MCF 10A (cell line): ENCODE results near the gene MKRN2. TPM values are rescaled to one million over a fixed set of nuclear protein-coding genes. Genes with fewer than 3 reads are reported as not detected.

Source experiments
- BruUV-seq: library from RNA; stranded (reverse); fragments of 400-500 nt; replicated peaks from 2 replicates; lab custom pipeline; 2021; lab: Mats Ljungman, UMichigan
- CTCF ChIA-PET: fragments of 300-600 bp; sonication (Branson Sonifier 250); formaldehyde crosslinking; extraction: SDS; loops from one replicate; lab custom pipeline; 2021; ENCODE audit warnings: antibody characterized with exemption, inconsistent platforms; lab: Yijun Ruan, JAX
- POLR2A ChIA-PET: fragments of 300-600, 350-650 bp; sonication (Branson Sonifier 250); formaldehyde crosslinking; extraction: SDS; loops from one replicate; lab custom pipeline; 2020; ENCODE audit warnings: antibody characterized with exemption, inconsistent platforms; lab: Yijun Ruan, JAX
- DNase-seq: peaks from one replicate; pipeline ENCODE4 v3.0.0-alpha.2; 2018; ENCODE audit not compliant: unreplicated experiment
- H3K27ac Mint-ChIP-seq: one replicate; pipeline ENCODE4 v1.8.0; 2022; ENCODE audit warnings: mild to moderate bottlenecking, low read depth, mixed read lengths; ENCODE audit not compliant: unreplicated experiment
- H3K27me3 Mint-ChIP-seq: one replicate; pipeline ENCODE4 v1.8.0; 2022; ENCODE audit warnings: mixed read lengths; ENCODE audit not compliant: insufficient read depth, unreplicated experiment
- H3K36me3 Mint-ChIP-seq: one replicate; pipeline ENCODE4 v1.8.0; 2022; ENCODE audit warnings: mild to moderate bottlenecking, moderate library complexity, mixed read lengths; ENCODE audit not compliant: insufficient read depth, unreplicated experiment
- H3K4me1 Mint-ChIP-seq: one replicate; pipeline ENCODE4 v1.8.0; 2022; ENCODE audit warnings: mixed read lengths; ENCODE audit not compliant: insufficient read depth, unreplicated experiment
- H3K4me3 Mint-ChIP-seq: one replicate; pipeline ENCODE4 v1.8.0; 2022; ENCODE audit warnings: mild to moderate bottlenecking, moderate library complexity, mixed read lengths; ENCODE audit not compliant: unreplicated experiment
- H3K9me3 Mint-ChIP-seq: one replicate; pipeline ENCODE4 v1.8.0; 2022; ENCODE audit warnings: mixed read lengths; ENCODE audit not compliant: unreplicated experiment
- intact Hi-C: fragments of 100-400 bp; cut with micrococcal nuclease; formaldehyde crosslinking; loops from 2 replicates; pipeline ENCODE4 v1.14.1; 2022
- total RNA-seq: library from RNA; stranded (reverse); gene quantifications from 2 replicates; pipeline ENCODE4 v1.2.3, GENCODE V29; 2022
- TF ChIP-seq, protein P1 (sequence below): fragments of 200-600 bp; IDR thresholded peaks from one replicate; pipeline ENCODE4 v1.8.0; 2022; ENCODE audit warnings: antibody characterized with exemption, mild to moderate bottlenecking; ENCODE audit not compliant: unreplicated experiment

Gene MKRN2
- total RNA-seq, 1 experiment from 2014 or later: 25.6 TPM

DNA sequence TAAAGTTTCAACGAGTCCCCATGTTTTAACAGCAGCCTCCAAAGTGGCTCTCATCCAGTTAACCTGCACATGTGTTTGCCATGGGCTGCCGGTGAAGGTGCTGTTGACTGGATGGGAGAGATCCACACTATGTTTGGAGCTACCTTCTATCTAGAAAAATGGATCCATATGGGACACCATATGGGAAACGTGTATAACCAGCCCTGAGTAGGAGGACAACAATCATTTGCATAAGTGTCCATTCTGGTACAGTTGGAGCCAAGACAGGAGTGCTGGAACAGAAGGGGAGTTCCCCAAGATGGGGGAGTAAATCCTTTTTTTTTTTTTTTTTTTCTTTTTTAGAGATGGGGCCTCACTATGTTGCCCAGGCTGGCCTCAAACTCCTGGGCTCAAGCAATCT, 36.6 kb downstream of the MKRN2 start:
- intact Hi-C loops: no loop called here
- H3K4me3 Mint-ChIP-seq: no peak overlapping the region
- no peak overlapping the region for H3K27ac Mint-ChIP-seq
- no peaks in the 10 kb centered on the region for H3K27me3 Mint-ChIP-seq
- no peaks in the 10 kb centered on the region for H3K4me1 Mint-ChIP-seq
- TF ChIP-seq, protein P1, sequence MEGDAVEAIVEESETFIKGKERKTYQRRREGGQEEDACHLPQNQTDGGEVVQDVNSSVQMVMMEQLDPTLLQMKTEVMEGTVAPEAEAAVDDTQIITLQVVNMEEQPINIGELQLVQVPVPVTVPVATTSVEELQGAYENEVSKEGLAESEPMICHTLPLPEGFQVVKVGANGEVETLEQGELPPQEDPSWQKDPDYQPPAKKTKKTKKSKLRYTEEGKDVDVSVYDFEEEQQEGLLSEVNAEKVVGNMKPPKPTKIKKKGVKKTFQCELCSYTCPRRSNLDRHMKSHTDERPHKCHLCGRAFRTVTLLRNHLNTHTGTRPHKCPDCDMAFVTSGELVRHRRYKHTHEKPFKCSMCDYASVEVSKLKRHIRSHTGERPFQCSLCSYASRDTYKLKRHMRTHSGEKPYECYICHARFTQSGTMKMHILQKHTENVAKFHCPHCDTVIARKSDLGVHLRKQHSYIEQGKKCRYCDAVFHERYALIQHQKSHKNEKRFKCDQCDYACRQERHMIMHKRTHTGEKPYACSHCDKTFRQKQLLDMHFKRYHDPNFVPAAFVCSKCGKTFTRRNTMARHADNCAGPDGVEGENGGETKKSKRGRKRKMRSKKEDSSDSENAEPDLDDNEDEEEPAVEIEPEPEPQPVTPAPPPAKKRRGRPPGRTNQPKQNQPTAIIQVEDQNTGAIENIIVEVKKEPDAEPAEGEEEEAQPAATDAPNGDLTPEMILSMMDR: no peak
- H3K36me3 Mint-ChIP-seq: peaks cover 99% of the 10 kb centered on the region
- BruUV-seq: no TSS peak
- no peak for DNase-seq
- H3K9me3 Mint-ChIP-seq: no peaks in the 10 kb centered on the region
- CTCF ChIA-PET: interaction anchor here (1.5 kb wide), 1 partner anchor 13 kb away, joined by 3 read pairs; no protein-coding TSS in a partner anchor
- POLR2A ChIA-PET: interaction anchor here (0.6 kb wide), 1 partner anchor 85 kb away, joined by 5 read pairs; no protein-coding TSS in a partner anchor

GRCh38 chr3:12598890-12599289, 42.0 kb downstream of the MKRN2 start:
- H3K4me3 Mint-ChIP-seq: no peak overlapping the region
- no peak for DNase-seq
- POLR2A ChIA-PET: interaction anchor here (0.5 to 1.0 kb wide), 3 partner anchors 22 to 234 kb away, joined by 3 read pairs; partner anchors contain the start of gene RAF1
- intact Hi-C loops: no loop called here
- TF ChIP-seq, protein P1: no peak
- peaks cover 92% of the 10 kb centered on the region for H3K36me3 Mint-ChIP-seq
- H3K27ac Mint-ChIP-seq: no peak overlapping the region
- BruUV-seq: no TSS peak
- no peaks in the 10 kb centered on the region for H3K4me1 Mint-ChIP-seq
- H3K27me3 Mint-ChIP-seq: no peaks in the 10 kb centered on the region
- CTCF ChIA-PET: interaction anchor here (0.7 to 1.9 kb wide), 4 partner anchors 15 to 248 kb away, joined by 3 to 4 read pairs (median 4); no protein-coding TSS in a partner anchor
- no peaks in the 10 kb centered on the region for H3K9me3 Mint-ChIP-seq

DNA sequence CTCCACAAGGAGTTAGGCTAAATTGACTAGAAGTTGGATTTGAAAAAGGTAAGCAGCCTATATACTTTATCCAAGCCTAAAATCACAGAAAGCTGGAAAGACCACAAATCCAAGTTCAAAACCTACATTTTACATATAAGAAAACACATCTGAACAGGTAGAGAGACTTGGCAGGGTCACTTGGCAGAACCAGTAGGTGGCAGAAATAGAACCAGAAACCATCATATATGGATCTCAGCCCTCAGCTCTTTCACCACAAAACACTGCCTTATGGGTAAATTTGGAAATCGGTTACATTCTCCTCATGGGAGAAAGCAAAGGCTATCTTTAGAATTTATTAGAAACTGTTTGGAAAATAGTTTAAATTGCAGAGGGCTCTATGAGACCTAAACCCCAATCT, 44.2 kb downstream of the MKRN2 start:
- no peaks in the 10 kb centered on the region for H3K9me3 Mint-ChIP-seq
- no peaks in the 10 kb centered on the region for H3K4me1 Mint-ChIP-seq
- intact Hi-C loops: loop anchor here (5.0 kb wide), 1 partner anchor 106 kb away; no protein-coding TSS in a partner anchor
- no peak for DNase-seq
- H3K36me3 Mint-ChIP-seq: peaks cover 86% of the 10 kb centered on the region
- H3K4me3 Mint-ChIP-seq: no peak overlapping the region
- TF ChIP-seq, protein P1: no peak
- BruUV-seq: no TSS peak
- no peaks in the 10 kb centered on the region for H3K27me3 Mint-ChIP-seq
- POLR2A ChIA-PET: interaction anchor here (0.6 to 2.0 kb wide), 7 partner anchors 11 to 240 kb away, joined by 3 to 6 read pairs (median 3); partner anchors contain the start of genes RAF1 and RPL32
- CTCF ChIA-PET: interaction anchor here (0.6 to 1.5 kb wide), 6 partner anchors 12 to 120 kb away, joined by 3 to 8 read pairs (median 3); no protein-coding TSS in a partner anchor
- H3K27ac Mint-ChIP-seq: no peak overlapping the region

DNA sequence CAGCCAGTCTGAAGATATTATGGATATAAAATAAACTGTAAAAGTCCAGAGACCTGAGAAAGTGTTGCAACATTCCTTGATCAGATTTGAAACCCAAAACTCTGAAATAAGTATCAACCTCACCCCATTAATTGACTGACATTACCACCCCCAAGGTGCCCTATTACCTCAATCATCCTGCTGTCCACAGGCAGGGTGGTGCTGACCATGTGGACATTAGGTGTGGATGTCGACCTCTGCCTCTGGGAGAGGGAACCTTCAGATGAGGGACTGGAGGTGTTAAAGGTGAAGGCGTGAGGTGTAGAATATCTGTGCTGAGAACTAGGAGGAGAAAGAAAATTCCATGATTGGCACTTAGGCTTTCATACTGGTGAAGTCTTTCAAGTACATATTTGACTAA, 47.1 kb downstream of the MKRN2 start:
- Mint-ChIP-seq H3K36me3 (peaks cover 81% of the 10 kb centered on the region), H3K4me1 (no peaks in the 10 kb centered on the region), H3K9me3 (no peaks in the 10 kb centered on the region)

More for the DNA sequence above, 47.1 kb downstream of the MKRN2 start:
- BruUV-seq: no TSS peak
- H3K4me3 Mint-ChIP-seq: no peak overlapping the region
- TF ChIP-seq, protein P1: no peak
- intact Hi-C loops: loop anchor here (5.0 kb wide), 1 partner anchor 103 kb away; no protein-coding TSS in a partner anchor
- ChIA-PET CTCF (no interaction called here), POLR2A (no interaction called here)
- no peak for DNase-seq
- H3K27me3 Mint-ChIP-seq: no peaks in the 10 kb centered on the region
- H3K27ac Mint-ChIP-seq: no peak overlapping the region
